Calu3 (cell line): ENCODE results near the gene HBEGF. TPM values are rescaled to one million over a fixed set of nuclear protein-coding genes. Genes with fewer than 3 reads are reported as not detected.
"Not testable (repeated sequence)": the region's sequence is repeated elsewhere in the genome, so short reads cannot be mapped to it uniquely, and the experiment has no call there.

Experiments
- BruUV-seq: library from RNA; stranded (reverse); fragments of 400-500 nt; replicated peaks from 2 replicates; lab custom pipeline; 2021; lab: Mats Ljungman, UMichigan
- CTCF ChIA-PET: fragments of 300-600 bp; sonication (Branson Sonifier 250); formaldehyde crosslinking; loops from one replicate; lab custom pipeline; 2022; ENCODE audit warnings: antibody characterized with exemption; lab: Charles Lee
- DNase-seq: peaks from one replicate; pipeline ENCODE4 v3.0.0; 2022
- H3K27ac Mint-ChIP-seq: one replicate; pipeline ENCODE4 v1.8.0; 2022; ENCODE audit warnings: mixed read lengths; ENCODE audit not compliant: unreplicated experiment
- H3K27me3 Mint-ChIP-seq: one replicate; pipeline ENCODE4 v1.8.0; 2022; ENCODE audit warnings: mixed read lengths; ENCODE audit not compliant: unreplicated experiment
- H3K36me3 Mint-ChIP-seq: one replicate; pipeline ENCODE4 v1.8.0; 2022; ENCODE audit warnings: mild to moderate bottlenecking, moderate library complexity, mixed read lengths; ENCODE audit not compliant: insufficient read depth, unreplicated experiment
- H3K4me1 Mint-ChIP-seq: one replicate; pipeline ENCODE4 v1.8.0; 2022; ENCODE audit warnings: mild to moderate bottlenecking, low read depth, mixed read lengths; ENCODE audit not compliant: unreplicated experiment
- H3K4me3 Mint-ChIP-seq: one replicate; pipeline ENCODE4 v1.8.0; 2022; ENCODE audit warnings: mild to moderate bottlenecking, low read depth, moderate library complexity, mixed read lengths; ENCODE audit not compliant: unreplicated experiment
- H3K9me3 Mint-ChIP-seq: one replicate; pipeline ENCODE4 v1.8.0; 2022; ENCODE audit warnings: low read depth, mixed read lengths; ENCODE audit not compliant: unreplicated experiment
- intact Hi-C: fragments of 100-400 bp; cut with micrococcal nuclease; formaldehyde crosslinking; loops from one replicate; pipeline ENCODE4 v1.10.0; 2022; ENCODE audit not compliant: unreplicated experiment
- total RNA-seq: library from RNA; stranded (reverse); gene quantifications from 2 replicates; pipeline ENCODE4 v1.2.3, GENCODE V29; 2022
- TF ChIP-seq, protein P1 (sequence below): fragments of 200-600 bp; IDR thresholded peaks from one replicate; pipeline ENCODE4 v1.8.0; 2022; ENCODE audit warnings: antibody characterized with exemption; ENCODE audit not compliant: unreplicated experiment

HBEGF gene
- total RNA-seq, 1 experiment from 2014 or later: 7.2 TPM

DNA sequence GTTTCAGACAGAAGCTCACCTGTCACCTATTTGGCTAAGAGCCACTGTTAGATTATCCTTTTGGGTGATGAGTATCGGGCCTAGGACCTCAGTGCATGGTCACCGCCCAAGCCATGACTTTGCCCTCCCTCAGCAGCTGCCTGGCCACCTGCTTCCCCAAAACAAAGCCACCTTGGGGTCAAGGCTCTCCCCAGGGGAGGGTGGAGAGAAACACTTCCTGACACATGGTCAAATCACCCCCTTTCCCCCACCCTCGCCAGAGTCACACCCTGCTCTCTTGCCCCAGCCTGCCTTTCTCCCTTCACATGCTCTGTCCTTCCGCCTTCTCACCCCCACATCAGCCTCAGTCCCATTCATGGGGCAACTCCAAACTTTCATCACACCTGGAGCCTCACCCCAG, 1.7 kb upstream of the HBEGF start:
- CTCF ChIA-PET: interaction anchor here (0.6 to 5.4 kb wide), 5 partner anchors 11 to 106 kb away, joined by 3 to 169 read pairs (median 3); no protein-coding TSS in a partner anchor
- no peaks in the 10 kb centered on the region for H3K9me3 Mint-ChIP-seq
- no peaks in the 10 kb centered on the region for H3K27me3 Mint-ChIP-seq
- H3K4me3 Mint-ChIP-seq: peak overlapping the region; percentile 95
- H3K27ac Mint-ChIP-seq: peak overlapping the region; percentile 17
- intact Hi-C loops: loop anchor here (5.0 kb wide), 2 partner anchors 51 to 171 kb away; partner anchors contain the start of gene CYSTM1
- DNase-seq: no peak
- TF ChIP-seq, protein P1, sequence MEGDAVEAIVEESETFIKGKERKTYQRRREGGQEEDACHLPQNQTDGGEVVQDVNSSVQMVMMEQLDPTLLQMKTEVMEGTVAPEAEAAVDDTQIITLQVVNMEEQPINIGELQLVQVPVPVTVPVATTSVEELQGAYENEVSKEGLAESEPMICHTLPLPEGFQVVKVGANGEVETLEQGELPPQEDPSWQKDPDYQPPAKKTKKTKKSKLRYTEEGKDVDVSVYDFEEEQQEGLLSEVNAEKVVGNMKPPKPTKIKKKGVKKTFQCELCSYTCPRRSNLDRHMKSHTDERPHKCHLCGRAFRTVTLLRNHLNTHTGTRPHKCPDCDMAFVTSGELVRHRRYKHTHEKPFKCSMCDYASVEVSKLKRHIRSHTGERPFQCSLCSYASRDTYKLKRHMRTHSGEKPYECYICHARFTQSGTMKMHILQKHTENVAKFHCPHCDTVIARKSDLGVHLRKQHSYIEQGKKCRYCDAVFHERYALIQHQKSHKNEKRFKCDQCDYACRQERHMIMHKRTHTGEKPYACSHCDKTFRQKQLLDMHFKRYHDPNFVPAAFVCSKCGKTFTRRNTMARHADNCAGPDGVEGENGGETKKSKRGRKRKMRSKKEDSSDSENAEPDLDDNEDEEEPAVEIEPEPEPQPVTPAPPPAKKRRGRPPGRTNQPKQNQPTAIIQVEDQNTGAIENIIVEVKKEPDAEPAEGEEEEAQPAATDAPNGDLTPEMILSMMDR: no peak
- H3K4me1 Mint-ChIP-seq: peaks cover 53% of the 10 kb centered on the region
- BruUV-seq: no TSS peak
- H3K36me3 Mint-ChIP-seq: peaks cover 37% of the 10 kb centered on the region

DNA sequence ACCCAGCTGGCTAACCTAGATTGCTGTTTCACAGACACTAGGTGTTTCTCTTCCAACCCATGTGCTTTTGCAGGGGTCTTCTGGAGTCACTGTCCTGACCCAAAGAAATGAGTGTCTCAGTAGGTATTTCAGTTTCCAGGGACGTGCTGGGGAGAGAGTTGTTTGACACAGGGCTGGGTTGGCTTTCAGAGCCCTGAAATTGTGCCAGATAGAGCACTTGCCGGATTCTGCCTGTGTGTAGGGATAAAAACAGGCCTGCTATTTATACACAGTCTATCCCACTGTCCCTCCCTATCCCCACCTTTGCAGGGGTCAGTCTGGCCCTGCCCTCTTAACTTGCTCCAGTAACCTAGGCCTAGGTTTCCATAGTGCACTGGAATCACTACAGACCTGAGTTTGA, 957 bp upstream of the HBEGF start:
- TF ChIP-seq, protein P1: no peak
- BruUV-seq: no TSS peak
- CTCF ChIA-PET: interaction anchor here (0.9 to 5.4 kb wide), 15 partner anchors 9 to 371 kb away, joined by 3 to 169 read pairs (median 8); partner anchors contain the start of gene PFDN1
- Mint-ChIP-seq H3K9me3 (no peaks in the 10 kb centered on the region), H3K36me3 (peaks cover 42% of the 10 kb centered on the region), H3K4me1 (peaks cover 53% of the 10 kb centered on the region), H3K27me3 (no peaks in the 10 kb centered on the region), H3K4me3 (peak overlapping the region; percentile 95), H3K27ac (peak overlapping the region; percentile 48)
- no peak for DNase-seq
- intact Hi-C loops: loop anchor here (5.0 kb wide), 2 partner anchors 50 to 170 kb away; partner anchors contain the start of gene CYSTM1

DNA sequence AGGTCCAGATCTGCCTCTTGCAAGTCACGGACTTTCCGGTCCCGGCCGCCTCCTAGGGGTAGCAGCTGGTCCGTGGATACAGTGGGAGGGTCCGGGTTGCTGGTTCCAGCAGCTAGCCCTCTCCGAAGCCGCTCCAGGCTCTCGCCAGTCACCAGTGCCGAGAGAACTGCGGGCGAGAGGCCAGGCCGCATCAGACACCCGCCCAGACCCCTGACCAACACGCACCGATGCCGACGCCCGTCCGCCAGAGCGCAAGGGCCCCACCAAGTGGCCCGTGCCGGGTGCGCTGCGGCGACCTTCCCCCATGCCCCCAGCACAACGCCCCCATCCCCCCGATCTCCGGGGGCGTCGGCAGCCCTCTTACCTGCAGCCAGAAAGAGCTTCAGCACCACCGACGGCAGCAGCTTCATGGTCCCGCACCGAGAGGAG, 470 bp downstream of the HBEGF start:
- Mint-ChIP-seq H3K27ac (peak overlapping the region; percentile 63), H3K9me3 (no peaks in the 10 kb centered on the region), H3K4me3 (peak overlapping the region; percentile 95), H3K4me1 (peaks cover 53% of the 10 kb centered on the region), H3K27me3 (no peaks in the 10 kb centered on the region), H3K36me3 (peaks cover 49% of the 10 kb centered on the region)
- BruUV-seq: no TSS peak
- peak; percentile 77 for DNase-seq
- intact Hi-C loops: loop anchor here (1.0 to 5.0 kb wide), 3 partner anchors 49 to 169 kb away; partner anchors contain the start of gene CYSTM1
- TF ChIP-seq, protein P1: peak; percentile 61
- CTCF ChIA-PET: interaction anchor here (0.5 to 5.4 kb wide), 28 partner anchors 8 to 1318 kb away, joined by 3 to 169 read pairs (median 4); partner anchors contain the start of genes ANKHD1 and PFDN1

DNA sequence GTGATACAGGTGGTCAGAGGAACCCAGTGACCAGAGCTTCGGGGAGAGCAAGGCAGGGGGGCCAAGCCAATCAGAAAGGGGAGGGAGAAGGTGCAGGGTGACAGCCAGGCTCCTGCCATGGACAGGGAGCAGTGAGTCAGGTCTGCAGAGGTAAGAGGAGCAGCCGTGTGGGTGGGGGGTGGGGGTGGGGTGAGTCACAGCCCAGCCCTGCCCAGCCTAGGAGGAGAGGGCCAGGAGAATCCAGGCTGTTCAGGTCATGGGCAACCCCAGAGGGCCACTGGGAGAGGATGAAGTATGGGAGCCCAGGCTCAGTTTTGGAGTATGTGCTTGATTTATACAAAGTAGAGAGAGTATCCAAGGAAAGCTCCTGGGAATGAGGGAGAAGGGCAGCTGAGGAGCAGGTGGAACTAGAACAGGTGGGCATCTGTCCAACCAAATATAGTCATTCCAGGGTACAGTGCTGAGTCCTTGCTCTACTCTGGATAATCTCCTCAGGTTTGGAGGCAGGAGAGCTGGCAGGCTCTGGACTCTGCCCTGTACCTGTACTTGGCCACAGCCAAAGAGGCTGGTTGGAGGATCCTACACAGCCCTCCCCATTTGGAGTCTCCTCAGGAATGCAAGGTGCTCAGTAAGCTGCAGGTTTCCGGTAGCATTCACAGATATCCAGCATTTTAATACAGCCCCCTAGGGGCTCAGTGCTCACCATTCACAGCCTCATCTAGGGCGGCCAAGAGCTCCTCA, 1.6 kb downstream of the HBEGF start:
- Mint-ChIP-seq H3K36me3 (peaks cover 49% of the 10 kb centered on the region), H3K9me3 (no peaks in the 10 kb centered on the region), H3K27me3 (no peaks in the 10 kb centered on the region), H3K27ac (peak overlapping the region; percentile 63), H3K4me3 (peak overlapping the region; percentile 95), H3K4me1 (peaks cover 52% of the 10 kb centered on the region)
- DNase-seq: peak; percentile 50
- TF ChIP-seq, protein P1: no peak
- CTCF ChIA-PET: interaction anchor here (0.7 to 5.4 kb wide), 14 partner anchors 10 to 103 kb away, joined by 3 to 169 read pairs (median 8); partner anchors contain the start of genes ANKHD1 and PFDN1
- BruUV-seq: TSS peak; percentile 42
- intact Hi-C loops: loop anchor here (5.0 kb wide), 2 partner anchors 48 to 168 kb away; partner anchors contain the start of gene CYSTM1

GRCh38 chr5:140343849-140344248, 2.6 kb downstream of the HBEGF start:
- H3K27me3 Mint-ChIP-seq, H3K27ac Mint-ChIP-seq, intact Hi-C loops, DNase-seq, H3K9me3 Mint-ChIP-seq, BruUV-seq: not testable (repeated sequence)
- peaks cover 53% of the 10 kb centered on the region for H3K36me3 Mint-ChIP-seq
- H3K4me1 Mint-ChIP-seq: peaks cover 42% of the 10 kb centered on the region
- CTCF ChIA-PET: interaction anchor here (0.7 to 5.4 kb wide), 2 partner anchors 102 to 245 kb away, joined by 5 to 169 read pairs; no protein-coding TSS in a partner anchor
- H3K4me3 Mint-ChIP-seq: peak overlapping the region; percentile 95
